HPDE6-E6E7 (cell line): ENCODE results near the gene EFNB1.
"Not testable (repeated sequence)": the region's sequence is repeated elsewhere in the genome, so short reads cannot be mapped to it uniquely, and the experiment has no call there.

Source experiments
- DNase-seq: peaks from one replicate; pipeline ENCODE4 v3.0.0; 2011; ENCODE audit warnings: missing footprints; ENCODE audit errors: extremely low spot score

The EFNB1 gene

DNA sequence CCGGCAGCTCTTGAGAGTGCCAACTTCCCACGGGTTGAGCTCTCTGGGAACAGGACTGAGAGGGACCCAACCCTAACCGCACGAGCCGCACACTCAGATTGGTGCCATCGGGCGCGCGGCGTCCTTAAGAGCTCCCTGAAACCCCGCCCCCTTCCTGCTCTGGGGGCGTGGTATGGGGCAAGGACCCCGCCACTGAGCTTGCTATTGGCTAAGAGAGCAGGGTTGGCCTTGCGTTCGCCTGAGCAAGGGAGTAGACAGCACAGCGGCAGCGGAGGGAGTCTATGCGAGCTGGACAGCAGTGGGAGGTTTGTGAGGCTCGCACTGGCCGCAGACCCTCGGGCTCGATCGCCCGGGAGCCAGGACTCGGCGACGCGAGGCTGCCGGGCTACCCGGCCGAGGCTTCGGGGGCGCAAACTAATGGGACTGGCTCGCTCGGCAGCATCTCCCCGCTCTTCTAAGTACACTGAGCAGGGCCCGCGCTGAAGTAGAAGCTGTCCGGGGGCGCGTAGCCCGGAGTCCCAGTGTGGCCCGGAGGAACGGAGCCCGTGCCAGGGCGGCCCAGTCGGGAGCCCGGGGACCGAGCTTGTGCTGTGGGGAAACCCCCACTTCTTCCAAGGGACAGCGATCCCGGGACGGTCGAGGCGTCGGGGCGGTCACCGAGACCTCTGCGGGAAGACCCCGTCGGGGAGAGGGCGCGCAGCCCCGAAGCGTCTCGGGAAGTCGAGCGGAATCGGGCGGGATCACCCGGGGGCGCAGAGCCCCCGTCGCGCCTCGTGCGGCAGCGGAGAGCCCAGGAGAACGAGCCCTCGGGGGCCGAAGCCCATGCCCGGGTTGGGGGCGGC is at the start of gene EFNB1:
Gene EFNB1, plus strand, starts transcription at position 282 of the 842 bp plus-strand sequence. CDS start 756 bp downstream, outside the sequence.
- DNase-seq: peak; percentile 53

- DNase-seq: not testable (repeated sequence)
Observed at GRCh38 chrX:68781295-68781694, 47.5 kb upstream of the EFNB1 start.

DNA sequence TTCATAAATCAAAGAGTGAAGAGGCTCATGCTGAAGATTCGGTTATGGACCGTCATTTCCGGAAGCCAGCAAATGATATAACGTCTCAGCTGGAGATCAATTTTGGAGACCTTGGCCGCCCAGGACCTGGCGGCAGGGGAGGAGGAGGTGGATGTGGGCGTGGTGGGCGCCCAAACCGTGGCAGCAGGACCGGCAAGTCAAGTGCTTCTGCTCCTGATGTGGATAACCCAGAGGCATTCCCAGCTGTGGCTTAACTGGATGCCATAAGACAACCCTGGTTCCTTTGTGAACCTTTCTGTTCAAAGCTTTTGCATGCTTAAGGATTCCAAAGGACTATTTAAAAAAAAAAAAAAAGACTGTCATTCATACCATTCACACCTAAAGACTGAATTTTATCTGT is 44.0 kb upstream of the EFNB1 start:
- no peak for DNase-seq

DNA sequence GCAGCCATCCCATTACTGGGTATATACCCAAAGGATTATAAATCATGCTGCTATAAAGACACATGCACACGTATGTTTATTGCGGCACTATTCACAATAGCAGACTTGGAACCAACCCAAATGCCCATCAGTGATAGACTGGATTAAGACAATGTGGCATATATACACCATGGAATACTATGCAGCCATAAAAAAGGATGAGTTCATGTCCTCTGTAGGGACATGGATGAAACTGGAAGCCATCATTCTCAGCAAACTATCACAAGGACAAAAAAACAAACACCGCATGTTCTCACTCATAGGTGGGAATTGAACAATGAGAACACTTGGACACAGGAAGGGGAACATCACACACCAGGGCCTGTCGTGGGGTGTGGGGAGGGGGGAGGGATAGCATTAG is 42.2 kb upstream of the EFNB1 start:
- not testable (repeated sequence) for DNase-seq

- no peak for DNase-seq
Observed at GRCh38 chrX:68789966-68790365, 38.9 kb upstream of the EFNB1 start.

DNA sequence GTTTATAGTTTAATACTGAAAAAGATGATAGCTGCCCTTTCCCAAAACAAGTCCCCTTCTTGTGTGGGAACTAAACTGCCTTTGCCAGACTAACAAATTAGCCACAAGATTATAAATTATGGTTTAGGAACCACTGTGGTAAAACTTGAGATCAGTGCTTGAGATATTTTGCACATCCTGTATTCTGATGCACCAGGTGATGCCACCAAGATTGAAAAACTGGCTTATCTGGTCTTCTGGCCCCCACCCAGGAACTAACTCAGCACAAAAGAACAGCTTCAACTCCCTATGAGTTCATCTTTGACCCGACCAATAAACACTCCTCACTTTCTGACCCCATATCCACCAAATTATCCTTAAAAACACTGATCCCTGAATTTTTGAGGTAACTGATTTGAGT is 36.7 kb upstream of the EFNB1 start:
- DNase-seq: no peak

DNA sequence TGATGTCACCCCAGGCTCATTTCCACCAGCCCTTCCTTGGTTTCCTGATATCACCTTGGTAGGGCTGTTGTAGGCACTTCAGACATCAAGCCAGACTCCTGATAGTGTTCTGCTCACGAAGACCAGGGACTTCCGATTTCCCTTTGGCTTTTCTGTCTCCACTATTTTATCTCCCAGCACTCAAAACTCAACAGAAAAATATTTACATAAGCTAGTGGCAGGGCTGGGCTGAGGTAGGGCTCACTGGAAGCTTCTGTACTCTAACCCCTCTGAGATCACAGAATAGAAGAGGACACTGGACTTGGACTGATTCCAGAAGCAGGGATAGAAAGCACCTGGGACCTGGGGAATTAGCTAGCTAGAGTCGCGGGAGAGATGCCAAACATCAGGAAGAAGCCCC is 34.4 kb upstream of the EFNB1 start:
- DNase-seq: no peak

DNA sequence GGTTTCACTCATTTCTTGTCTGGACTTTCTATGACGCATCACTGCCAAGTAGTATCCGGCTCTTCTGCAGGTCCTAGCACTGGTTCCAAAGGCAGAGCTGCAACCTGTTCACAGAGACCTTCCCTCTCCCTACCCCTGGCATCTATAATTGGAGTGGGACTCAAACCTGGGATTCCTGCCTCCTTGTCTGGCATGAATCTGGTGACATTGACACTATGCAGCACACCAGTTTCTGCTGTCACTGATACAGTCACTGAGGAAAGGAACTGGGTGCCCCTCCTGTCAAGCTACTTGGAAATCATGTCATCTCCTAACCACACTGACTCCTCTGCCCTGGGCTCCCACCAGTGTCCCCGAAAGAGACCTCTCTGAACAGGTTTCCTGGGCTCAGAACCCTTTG is 33.1 kb upstream of the EFNB1 start:
- no peak for DNase-seq

DNA sequence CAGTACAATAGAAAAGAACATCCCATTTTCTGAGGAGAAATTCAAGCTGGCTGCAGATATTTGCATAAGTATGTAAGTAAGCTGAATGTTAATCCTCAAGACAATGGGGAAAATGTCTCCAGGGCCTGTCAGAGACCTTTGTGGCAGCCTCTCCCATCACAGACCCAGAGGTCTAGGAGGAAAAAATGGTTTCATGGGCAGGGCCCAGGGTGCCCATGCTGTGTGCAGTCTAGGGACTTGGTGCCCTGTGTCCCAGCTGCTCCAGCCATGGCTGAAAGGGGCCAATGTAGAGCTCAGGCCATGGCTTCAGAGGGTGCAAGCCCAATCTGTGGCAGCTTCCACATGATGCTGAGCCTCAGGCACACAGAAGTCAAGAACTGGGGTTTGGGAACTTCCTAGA is 30.4 kb upstream of the EFNB1 start:
- DNase-seq: not testable (repeated sequence)

DNA sequence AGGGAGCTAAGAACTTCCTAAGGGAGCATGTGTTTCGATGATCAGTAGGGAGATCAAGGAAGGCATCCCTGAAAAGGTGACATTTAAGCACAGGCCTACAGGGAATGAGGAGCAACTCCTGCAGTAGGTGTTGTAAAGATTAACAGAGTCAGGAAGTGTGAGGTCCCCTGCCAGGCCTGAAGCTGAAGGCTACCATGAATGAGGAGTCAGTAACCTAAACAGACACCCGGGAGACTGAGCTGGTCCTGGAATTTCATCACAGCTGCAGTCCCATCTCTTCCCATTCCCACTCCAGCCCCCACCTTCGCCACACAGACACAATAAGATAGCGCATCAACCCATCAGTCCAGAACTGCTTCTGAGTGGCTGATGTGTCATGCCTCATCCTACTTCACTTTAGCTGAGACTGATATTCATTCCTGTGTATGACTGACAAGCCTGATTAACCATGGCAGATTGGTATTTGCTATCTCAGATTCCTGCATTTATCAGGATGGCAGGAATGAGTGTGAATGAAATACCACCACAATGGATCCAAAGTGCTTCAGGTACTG is 27.0 kb upstream of the EFNB1 start:
- DNase-seq: no peak

DNA sequence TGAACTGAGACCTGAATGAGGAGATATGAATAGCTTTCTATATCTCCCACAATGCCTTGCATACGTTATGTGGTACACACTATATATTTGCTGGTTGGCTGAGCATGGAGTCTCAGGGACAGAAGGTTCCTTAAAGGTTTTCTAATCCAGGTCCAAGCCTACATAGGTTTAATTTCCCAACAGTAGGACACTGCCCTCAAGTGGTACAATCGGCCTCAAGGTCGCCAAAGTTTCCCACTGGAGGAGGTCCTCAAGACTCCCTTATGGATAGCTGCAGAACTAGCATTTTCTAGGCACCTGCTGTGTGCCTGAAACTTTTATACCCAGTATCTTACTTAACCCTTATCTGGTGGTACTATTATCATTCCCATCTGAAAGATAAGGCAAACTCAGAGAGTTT is 21.0 kb upstream of the EFNB1 start:
- DNase-seq: no peak

DNA sequence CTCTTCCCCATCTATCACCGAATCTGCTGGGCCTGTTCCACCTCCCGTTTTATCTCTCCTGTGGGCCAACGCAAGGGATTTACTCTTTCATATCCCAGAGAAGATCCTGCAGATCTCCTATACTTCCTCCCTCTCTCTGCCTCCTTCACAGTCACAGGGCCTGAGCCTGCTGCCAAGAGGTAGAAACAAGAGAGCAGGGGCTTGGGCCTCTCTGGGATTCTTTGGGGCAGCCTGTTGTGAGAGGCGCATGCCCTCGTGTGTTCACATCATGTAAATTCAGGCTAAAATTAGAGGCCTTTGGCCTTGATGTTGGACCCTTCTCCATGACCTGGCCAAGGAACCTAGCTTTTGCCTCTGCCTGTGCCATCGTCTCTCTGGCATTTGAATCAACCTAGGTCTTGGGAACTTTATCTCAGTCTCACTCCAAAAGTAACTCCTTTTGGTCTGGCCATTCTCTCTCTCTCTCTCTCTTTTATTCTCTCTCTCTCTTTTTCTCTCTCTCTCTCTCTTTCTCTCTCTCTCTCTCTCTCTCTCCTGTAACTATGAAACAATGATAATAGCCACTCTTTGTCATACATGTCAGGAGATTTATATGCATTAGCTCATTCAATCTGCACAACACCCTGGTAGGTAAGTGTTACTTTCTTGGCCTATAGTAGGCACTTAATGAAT is 20.0 kb upstream of the EFNB1 start:
- DNase-seq: no peak

- no peak for DNase-seq
Observed at GRCh38 chrX:68820476-68821110, 8.2 kb upstream of the EFNB1 start.

- no peak for DNase-seq
Observed at GRCh38 chrX:68821616-68822015, 7.2 kb upstream of the EFNB1 start.

- DNase-seq: no peak
Observed at GRCh38 chrX:68822641-68823410, 6.0 kb upstream of the EFNB1 start.

GRCh38 chrX:68823413-68824151 is 5.2 kb upstream of the EFNB1 start:
- DNase-seq: no peak

DNA sequence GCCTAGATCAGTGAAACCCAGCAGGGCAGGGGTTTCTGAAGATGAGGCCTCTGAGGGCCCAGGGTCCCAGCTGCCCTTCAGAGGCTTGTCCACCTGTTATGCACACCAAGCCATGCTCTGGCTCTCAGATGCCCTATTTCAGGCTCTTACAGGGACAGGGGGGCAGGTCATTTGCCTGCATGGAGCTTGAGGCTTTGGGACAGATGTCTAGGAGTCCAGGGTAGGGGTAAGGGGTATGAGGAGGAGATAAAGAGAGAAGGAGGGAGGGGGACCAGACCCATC is 4.7 kb upstream of the EFNB1 start:
- no peak for DNase-seq

GRCh38 chrX:68824565-68825125 is 4.2 kb upstream of the EFNB1 start:
- DNase-seq: no peak

DNA sequence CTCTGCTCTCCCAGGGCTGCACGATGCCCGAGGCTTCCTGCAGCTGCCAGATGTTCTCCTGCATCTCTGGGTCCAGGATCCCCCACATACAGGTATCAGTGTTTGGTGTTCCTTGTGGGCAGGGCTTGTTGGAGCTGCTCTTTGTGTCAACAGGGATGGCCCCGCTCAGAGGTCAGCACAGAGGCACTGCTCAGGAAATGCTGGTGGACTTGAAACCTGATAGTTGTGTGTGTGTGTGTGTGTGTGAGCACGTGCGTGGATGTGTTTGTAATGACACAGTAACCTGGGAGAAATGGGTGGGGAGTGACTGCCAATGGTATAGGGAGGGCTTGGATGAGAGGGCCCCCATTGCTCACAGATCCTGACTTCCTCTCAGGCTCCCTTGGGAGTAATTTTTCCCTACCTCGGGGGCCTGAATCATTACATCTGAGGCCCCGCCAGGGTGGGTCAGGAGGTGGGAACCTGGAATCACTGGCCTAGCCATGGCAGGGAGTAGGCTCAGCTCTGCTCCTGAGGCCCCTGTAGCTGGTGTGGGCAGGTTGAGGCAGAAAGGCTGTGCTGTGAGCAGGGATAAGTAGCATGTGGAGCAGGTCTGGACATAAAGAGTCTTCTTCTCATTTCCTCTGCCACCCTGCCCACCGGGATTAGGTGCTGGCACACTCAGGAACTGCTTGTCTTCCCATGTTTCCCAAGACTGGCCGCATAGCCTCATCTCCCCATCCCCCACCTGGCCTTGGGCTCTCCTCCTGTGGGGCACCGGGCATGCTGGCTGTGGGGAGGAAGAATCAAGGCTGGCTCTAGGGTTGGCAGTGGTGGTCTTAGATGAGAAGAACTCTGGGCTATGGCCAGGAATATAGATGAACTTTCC is 2.5 kb upstream of the EFNB1 start:
- DNase-seq: no peak

DNA sequence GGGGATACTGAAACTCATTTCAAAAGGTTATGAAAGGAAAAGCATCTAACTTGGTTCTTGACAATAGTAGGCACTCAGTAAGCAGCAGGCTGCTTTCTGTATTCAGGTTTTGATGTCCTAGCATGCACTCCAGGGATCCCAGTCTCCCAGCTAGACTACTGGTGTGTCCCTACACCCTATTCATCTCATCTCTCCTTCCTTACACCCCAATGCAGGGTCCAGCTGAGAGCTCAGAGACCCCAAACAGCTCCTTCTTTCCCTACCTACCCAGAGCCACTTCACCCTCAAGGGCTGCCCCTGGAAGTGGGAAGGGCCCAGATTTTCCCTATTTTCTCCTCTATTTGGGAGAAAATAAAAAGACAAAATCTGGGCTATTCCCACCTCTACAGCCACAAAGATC is 1.6 kb upstream of the EFNB1 start:
- no peak for DNase-seq
